ENCODE results near the gene TUBGCP3. TPM values are rescaled to one million over a fixed set of nuclear protein-coding genes. Genes with fewer than 3 reads are reported as not detected.

Gene TUBGCP3
- polyA plus RNA-seq, 1 donor from 2014 or later, result 20.3 TPM

DNA sequence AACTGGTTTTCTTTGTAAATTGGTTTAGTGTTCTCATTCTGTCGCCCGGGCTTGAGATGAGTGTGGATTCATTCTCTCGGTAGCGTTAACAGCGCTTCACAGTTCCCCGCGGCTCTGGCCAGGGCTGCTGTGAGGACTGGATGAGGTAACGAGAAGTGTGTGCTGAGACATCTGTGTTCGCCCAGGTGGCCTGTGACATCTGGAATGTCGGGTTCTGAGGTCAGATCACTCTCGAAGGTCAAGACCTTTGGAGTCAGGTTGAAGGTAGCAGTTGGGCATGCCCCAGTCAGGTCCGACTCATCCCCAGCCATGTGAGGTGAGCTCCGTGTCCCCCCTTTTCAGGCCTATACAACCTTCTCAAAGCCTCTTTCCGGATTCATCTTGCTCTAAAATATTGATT lies 13.4 kb upstream of the TUBGCP3 start:
- no peaks in the 10 kb centered on the region for H3K9me2 ChIP-seq (ENCODE audit: insufficient read depth, low read length)
- no peaks in the 10 kb centered on the region for H3F3A ChIP-seq (ENCODE audit: insufficient read depth, low read length, poor library complexity, severe bottlenecking)
- H3K4me2 ChIP-seq (ENCODE audit: low read length), result no peak overlapping the region
- H2AFZ ChIP-seq (ENCODE audit: low read depth, low read length), result no peak overlapping the region
- H3K4me3 ChIP-seq (ENCODE audit: low read length), result no peak overlapping the region
- no peaks in the 10 kb centered on the region for H3K36me3 ChIP-seq (ENCODE audit: insufficient read depth, low read length)
- H3K27ac ChIP-seq (ENCODE audit: low read length), result no peak overlapping the region
- H4K20me1 ChIP-seq (ENCODE audit: insufficient read depth), result no peaks in the 10 kb centered on the region
- H3K9me3 ChIP-seq (ENCODE audit: low read length), result no peaks in the 10 kb centered on the region
- H3K9ac ChIP-seq (ENCODE audit: low read length), result no peak overlapping the region
- H3K27me3 ChIP-seq (ENCODE audit: insufficient read depth, low read depth, low read length), result no peaks in the 10 kb centered on the region
- no peaks in the 10 kb centered on the region for H3K79me2 ChIP-seq (replicated peaks; ENCODE audit: insufficient read depth, low read length)
- TF ChIP-seq RAD21 (conservative IDR thresholded peaks at IDR 0.05) (no peak), SMC3 (conservative IDR thresholded peaks at IDR 0.05; ENCODE audit: poor library complexity) (no peak), EZH2 (IDR thresholded peaks at IDR 0.05; ENCODE audit: borderline replicate concordance, insufficient read depth, low read length, poor library complexity, severe bottlenecking) (no peak), TAF1 (IDR thresholded peaks at IDR 0.05; ENCODE audit: low read depth) (no peak), POLR2AphosphoS5 (IDR thresholded peaks at IDR 0.05) (no peak), EP300 (conservative IDR thresholded peaks at IDR 0.05; ENCODE audit: poor library complexity, severe bottlenecking) (no peak), MXI1 (conservative IDR thresholded peaks at IDR 0.05; ENCODE audit: poor library complexity, severe bottlenecking) (no peak)
- TF ChIP-seq, protein P1, sequence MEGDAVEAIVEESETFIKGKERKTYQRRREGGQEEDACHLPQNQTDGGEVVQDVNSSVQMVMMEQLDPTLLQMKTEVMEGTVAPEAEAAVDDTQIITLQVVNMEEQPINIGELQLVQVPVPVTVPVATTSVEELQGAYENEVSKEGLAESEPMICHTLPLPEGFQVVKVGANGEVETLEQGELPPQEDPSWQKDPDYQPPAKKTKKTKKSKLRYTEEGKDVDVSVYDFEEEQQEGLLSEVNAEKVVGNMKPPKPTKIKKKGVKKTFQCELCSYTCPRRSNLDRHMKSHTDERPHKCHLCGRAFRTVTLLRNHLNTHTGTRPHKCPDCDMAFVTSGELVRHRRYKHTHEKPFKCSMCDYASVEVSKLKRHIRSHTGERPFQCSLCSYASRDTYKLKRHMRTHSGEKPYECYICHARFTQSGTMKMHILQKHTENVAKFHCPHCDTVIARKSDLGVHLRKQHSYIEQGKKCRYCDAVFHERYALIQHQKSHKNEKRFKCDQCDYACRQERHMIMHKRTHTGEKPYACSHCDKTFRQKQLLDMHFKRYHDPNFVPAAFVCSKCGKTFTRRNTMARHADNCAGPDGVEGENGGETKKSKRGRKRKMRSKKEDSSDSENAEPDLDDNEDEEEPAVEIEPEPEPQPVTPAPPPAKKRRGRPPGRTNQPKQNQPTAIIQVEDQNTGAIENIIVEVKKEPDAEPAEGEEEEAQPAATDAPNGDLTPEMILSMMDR (IDR thresholded peaks at IDR 0.05; ENCODE audit: poor library complexity, severe bottlenecking), result no peak
- TF ChIP-seq, protein P2, sequence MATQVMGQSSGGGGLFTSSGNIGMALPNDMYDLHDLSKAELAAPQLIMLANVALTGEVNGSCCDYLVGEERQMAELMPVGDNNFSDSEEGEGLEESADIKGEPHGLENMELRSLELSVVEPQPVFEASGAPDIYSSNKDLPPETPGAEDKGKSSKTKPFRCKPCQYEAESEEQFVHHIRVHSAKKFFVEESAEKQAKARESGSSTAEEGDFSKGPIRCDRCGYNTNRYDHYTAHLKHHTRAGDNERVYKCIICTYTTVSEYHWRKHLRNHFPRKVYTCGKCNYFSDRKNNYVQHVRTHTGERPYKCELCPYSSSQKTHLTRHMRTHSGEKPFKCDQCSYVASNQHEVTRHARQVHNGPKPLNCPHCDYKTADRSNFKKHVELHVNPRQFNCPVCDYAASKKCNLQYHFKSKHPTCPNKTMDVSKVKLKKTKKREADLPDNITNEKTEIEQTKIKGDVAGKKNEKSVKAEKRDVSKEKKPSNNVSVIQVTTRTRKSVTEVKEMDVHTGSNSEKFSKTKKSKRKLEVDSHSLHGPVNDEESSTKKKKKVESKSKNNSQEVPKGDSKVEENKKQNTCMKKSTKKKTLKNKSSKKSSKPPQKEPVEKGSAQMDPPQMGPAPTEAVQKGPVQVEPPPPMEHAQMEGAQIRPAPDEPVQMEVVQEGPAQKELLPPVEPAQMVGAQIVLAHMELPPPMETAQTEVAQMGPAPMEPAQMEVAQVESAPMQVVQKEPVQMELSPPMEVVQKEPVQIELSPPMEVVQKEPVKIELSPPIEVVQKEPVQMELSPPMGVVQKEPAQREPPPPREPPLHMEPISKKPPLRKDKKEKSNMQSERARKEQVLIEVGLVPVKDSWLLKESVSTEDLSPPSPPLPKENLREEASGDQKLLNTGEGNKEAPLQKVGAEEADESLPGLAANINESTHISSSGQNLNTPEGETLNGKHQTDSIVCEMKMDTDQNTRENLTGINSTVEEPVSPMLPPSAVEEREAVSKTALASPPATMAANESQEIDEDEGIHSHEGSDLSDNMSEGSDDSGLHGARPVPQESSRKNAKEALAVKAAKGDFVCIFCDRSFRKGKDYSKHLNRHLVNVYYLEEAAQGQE (IDR thresholded peaks at IDR 0.05; ENCODE audit: borderline replicate concordance), result no peak

DNA sequence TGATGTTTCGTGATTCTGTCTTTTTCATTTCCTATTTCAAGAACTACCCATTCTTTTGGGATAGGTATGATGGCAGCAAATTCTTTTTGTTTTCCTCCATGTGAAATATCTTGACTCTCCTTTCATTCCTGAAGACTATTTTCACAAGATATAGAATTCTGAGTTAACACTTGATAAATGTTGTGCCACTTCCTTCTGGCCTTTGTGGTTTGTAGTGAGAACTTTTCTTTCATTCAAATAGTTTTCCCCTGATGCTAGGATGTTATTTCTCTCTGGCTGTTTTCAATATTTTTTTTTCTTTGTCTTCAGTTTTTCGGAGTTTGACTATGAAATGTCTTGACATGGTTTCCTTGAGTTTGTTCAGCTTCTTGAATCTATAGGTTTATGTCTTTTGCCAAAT lies 8.3 kb upstream of the TUBGCP3 start:
- no peaks in the 10 kb centered on the region for H4K20me1 ChIP-seq (ENCODE audit: insufficient read depth)
- H3F3A ChIP-seq (ENCODE audit: insufficient read depth, low read length, poor library complexity, severe bottlenecking), result no peaks in the 10 kb centered on the region
- H3K4me2 ChIP-seq (ENCODE audit: low read length), result no peak overlapping the region
- no peak overlapping the region for H3K4me3 ChIP-seq (ENCODE audit: low read length)
- no peaks in the 10 kb centered on the region for H3K79me2 ChIP-seq (replicated peaks; ENCODE audit: insufficient read depth, low read length)
- H3K27ac ChIP-seq (ENCODE audit: low read length), result no peak overlapping the region
- no peak overlapping the region for H3K9ac ChIP-seq (ENCODE audit: low read length)
- no peaks in the 10 kb centered on the region for H3K9me2 ChIP-seq (ENCODE audit: insufficient read depth, low read length)
- no peaks in the 10 kb centered on the region for H3K9me3 ChIP-seq (ENCODE audit: low read length)
- H3K36me3 ChIP-seq (ENCODE audit: insufficient read depth, low read length), result no peaks in the 10 kb centered on the region
- no peak overlapping the region for H2AFZ ChIP-seq (ENCODE audit: low read depth, low read length)
- H3K27me3 ChIP-seq (ENCODE audit: insufficient read depth, low read depth, low read length), result no peaks in the 10 kb centered on the region
- TF ChIP-seq POLR2AphosphoS5 (IDR thresholded peaks at IDR 0.05), result no peak
- no peak for TF ChIP-seq EZH2 (IDR thresholded peaks at IDR 0.05; ENCODE audit: borderline replicate concordance, insufficient read depth, low read length, poor library complexity, severe bottlenecking)
- TF ChIP-seq, protein P1 (IDR thresholded peaks at IDR 0.05; ENCODE audit: poor library complexity, severe bottlenecking), result no peak
- TF ChIP-seq EP300 (conservative IDR thresholded peaks at IDR 0.05; ENCODE audit: poor library complexity, severe bottlenecking), result no peak
- no peak for TF ChIP-seq SMC3 (conservative IDR thresholded peaks at IDR 0.05; ENCODE audit: poor library complexity)
- no peak for TF ChIP-seq TAF1 (IDR thresholded peaks at IDR 0.05; ENCODE audit: low read depth)
- TF ChIP-seq MXI1 (conservative IDR thresholded peaks at IDR 0.05; ENCODE audit: poor library complexity, severe bottlenecking), result no peak
- TF ChIP-seq, protein P2 (IDR thresholded peaks at IDR 0.05; ENCODE audit: borderline replicate concordance), result no peak
- TF ChIP-seq RAD21 (conservative IDR thresholded peaks at IDR 0.05), result no peak
